ENCODE measurements around the gene YKT6.
A peak's percentile ranks its signal among the peaks of the same experiment; 100 is the strongest.

The YKT6 gene

DNA sequence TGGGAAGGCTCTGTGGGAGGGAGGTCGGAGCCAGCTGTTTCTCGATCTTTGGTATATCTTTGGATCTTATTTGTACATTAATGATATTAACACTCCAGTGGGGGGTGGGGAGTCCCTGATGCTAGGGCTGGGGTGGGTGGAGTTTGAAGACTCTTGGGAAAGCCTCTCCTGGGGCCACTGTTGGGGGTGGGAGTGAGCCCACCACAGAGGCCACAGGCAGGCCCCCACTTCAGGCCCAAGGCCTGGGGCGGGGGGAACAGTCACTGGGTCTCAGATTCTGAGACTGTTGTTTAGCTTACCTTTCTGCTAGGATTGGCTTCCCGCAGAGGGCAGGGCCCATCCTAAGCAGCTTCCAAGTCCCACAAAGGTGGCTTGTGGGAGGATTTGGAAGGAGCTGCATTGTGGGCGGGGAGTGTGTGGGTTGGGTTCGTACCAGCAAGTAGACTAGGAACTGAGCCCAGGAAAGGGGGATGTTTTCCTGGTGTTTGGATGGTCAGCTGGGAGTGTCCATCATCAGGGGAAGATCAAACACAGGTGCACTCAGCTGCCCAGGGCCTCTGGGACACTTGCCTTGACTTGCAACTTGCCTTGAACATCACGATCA, 11.9 kb downstream of the YKT6 start:
- POLR2A ChIA-PET: no interaction called here
- Histone ChIP-seq H3K27ac (ENCODE audit: extremely low read depth, low read depth, low read length) (no peak overlapping the region), H3K4me3 (ENCODE audit: low read depth, low read length) (no peak overlapping the region), H3K36me3 (ENCODE audit: control insufficient read depth in 2 of 2, insufficient read depth in 1 of 2, low read length in 2 of 2) (peaks cover 9 to 56% of the 10 kb centered on the region in 2 experiments; a peak in 2 of 3 replicates), H3K4me1 (ENCODE audit: control insufficient read depth, insufficient read depth, low read length) (no peaks in the 10 kb centered on the region), H3K9me3 (ENCODE audit: control insufficient read depth, insufficient read depth, low read depth, low read length) (no peaks in the 10 kb centered on the region)
- TF ChIP-seq ZSCAN16 (tag by site-specific recombination; IDR thresholded peaks at IDR 0.05): no peak
- TF ChIP-seq ZFHX2 (tag by site-specific recombination; conservative IDR thresholded peaks at IDR 0.05): peak; percentile 87
- peak; percentile 81 for TF ChIP-seq EGR2 (tag by site-specific recombination; IDR thresholded peaks at IDR 0.05; ENCODE audit: low read depth)
- CTCF ChIA-PET: interaction anchor here (1.1 to 3.3 kb wide), 4 partner anchors 11 to 79 kb away, joined by 3 to 13 read pairs (median 3); no protein-coding TSS in a partner anchor

DNA sequence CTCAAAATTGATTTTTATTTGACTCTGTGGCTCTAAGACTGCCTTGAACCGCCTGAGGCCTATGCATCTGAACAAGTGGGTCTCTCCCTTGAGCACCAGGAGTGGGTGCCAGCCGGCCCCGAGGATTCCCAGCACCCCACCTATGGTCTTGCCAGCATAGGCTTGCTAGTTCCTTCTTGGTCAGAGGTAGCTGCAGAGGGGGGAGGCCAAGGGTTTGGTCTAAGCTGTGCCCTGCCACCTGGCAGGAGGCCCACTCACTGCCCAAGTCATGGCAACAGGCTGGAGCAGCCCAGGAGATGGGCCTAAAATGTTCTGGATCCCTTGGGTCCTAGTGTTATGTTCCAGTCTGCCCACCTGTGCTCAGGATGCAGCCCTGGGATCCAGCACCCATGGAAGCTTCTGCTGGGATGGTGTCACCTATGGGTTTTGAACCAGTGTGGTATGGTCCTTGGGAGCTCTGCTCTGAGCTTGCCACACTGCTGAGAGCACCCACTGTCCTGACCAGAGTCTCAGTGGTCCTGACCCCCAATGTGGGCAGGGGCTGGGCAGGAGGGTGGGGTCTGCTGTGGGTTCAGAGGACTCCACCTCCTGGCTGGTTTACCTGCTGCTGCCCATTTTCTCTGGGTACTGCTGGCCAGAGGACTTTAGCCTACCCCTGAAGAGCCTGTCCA, 12.6 kb downstream of the YKT6 start:
- H3K4me3 ChIP-seq (ENCODE audit: low read depth, low read length): no peak overlapping the region
- ChIA-PET CTCF (interaction anchor here (1.2 to 3.3 kb wide), 3 partner anchors 11 to 79 kb away, joined by 3 to 13 read pairs (median 3); no protein-coding TSS in a partner anchor), POLR2A (interaction anchor here (1.7 kb wide), 1 partner anchor 13 kb away, joined by 4 read pairs; the partner anchor contains the start of gene YKT6)
- no peaks in the 10 kb centered on the region for H3K4me1 ChIP-seq (ENCODE audit: control insufficient read depth, insufficient read depth, low read length)
- H3K9me3 ChIP-seq (ENCODE audit: control insufficient read depth, insufficient read depth, low read depth, low read length): no peaks in the 10 kb centered on the region
- no peak overlapping the region for H3K27ac ChIP-seq (ENCODE audit: extremely low read depth, low read depth, low read length)
- peaks cover 7 to 49% of the 10 kb centered on the region in 2 experiments; a peak in 1 of 3 replicates for H3K36me3 ChIP-seq (ENCODE audit: control insufficient read depth in 2 of 2, insufficient read depth in 1 of 2, low read length in 2 of 2)
- TF ChIP-seq ZBTB48 (tag by site-specific recombination; IDR thresholded peaks at IDR 0.05): no peak
- TF ChIP-seq, protein P1, sequence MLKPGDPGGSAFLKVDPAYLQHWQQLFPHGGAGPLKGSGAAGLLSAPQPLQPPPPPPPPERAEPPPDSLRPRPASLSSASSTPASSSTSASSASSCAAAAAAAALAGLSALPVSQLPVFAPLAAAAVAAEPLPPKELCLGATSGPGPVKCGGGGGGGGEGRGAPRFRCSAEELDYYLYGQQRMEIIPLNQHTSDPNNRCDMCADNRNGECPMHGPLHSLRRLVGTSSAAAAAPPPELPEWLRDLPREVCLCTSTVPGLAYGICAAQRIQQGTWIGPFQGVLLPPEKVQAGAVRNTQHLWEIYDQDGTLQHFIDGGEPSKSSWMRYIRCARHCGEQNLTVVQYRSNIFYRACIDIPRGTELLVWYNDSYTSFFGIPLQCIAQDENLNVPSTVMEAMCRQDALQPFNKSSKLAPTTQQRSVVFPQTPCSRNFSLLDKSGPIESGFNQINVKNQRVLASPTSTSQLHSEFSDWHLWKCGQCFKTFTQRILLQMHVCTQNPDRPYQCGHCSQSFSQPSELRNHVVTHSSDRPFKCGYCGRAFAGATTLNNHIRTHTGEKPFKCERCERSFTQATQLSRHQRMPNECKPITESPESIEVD (tag by site-specific recombination; IDR thresholded peaks at IDR 0.05): no peak

DNA sequence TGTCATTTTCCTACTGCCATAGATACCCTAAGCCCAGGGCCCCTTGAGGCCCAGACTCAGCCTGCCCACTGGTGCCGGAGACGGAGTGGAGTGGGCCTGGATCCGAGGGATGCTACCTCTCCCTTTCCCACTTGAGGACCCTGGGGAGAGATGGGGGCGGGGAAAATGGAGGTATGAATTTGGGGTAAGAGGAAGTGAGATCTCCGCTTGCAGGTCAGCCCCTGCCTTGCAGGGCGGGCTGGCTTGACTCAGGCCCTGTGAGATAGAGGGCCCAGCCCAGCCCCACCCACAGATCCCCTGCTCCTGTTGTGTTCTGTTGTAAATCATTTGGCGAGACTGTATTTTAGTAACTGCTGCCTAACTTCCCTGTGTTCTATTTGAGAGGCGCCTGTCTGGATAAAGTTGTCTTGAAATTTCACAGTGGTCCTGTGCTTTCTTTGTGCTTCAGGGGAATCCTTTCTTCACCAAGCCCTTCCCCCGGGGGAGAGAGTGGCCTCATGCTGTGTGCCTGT, 13.2 kb downstream of the YKT6 start:
- peaks cover 3 to 43% of the 10 kb centered on the region in 2 experiments; a peak in 1 of 3 replicates for H3K36me3 ChIP-seq (ENCODE audit: control insufficient read depth in 2 of 2, insufficient read depth in 1 of 2, low read length in 2 of 2)
- ChIA-PET CTCF (interaction anchor here (1.0 to 3.3 kb wide), 7 partner anchors 8 to 351 kb away, joined by 3 to 13 read pairs (median 5); no protein-coding TSS in a partner anchor), POLR2A (interaction anchor here (1.7 kb wide), 1 partner anchor 13 kb away, joined by 4 read pairs; the partner anchor contains the start of gene YKT6)
- no peak overlapping the region for H3K27ac ChIP-seq (ENCODE audit: extremely low read depth, low read depth, low read length)
- H3K4me3 ChIP-seq (ENCODE audit: low read depth, low read length): no peak overlapping the region
- H3K9me3 ChIP-seq (ENCODE audit: control insufficient read depth, insufficient read depth, low read depth, low read length): no peaks in the 10 kb centered on the region
- no peaks in the 10 kb centered on the region for H3K4me1 ChIP-seq (ENCODE audit: control insufficient read depth, insufficient read depth, low read length)
- TF ChIP-seq ZNF473 (tag by site-specific recombination; IDR thresholded peaks at IDR 0.05): no peak
- no peak for TF ChIP-seq ZNF274 (IDR thresholded peaks at IDR 0.05; ENCODE audit: low read length)
- no peak for TF ChIP-seq ZNF274 (tag by site-specific recombination; IDR thresholded peaks at IDR 0.05; ENCODE audit: borderline replicate concordance)
- no peak for TF ChIP-seq PRDM1 (tag by site-specific recombination; IDR thresholded peaks at IDR 0.05)
- TF ChIP-seq ZBTB7A (tag by site-specific recombination; IDR thresholded peaks at IDR 0.05; ENCODE audit: low read depth): no peak
- no peak for TF ChIP-seq ZNF596 (tag by site-specific recombination; IDR thresholded peaks at IDR 0.05)
- TF ChIP-seq ZNF302 (tag by site-specific recombination; IDR thresholded peaks at IDR 0.05; ENCODE audit: low read depth): no peak
- no peak for TF ChIP-seq BCL11A (tag by site-specific recombination; IDR thresholded peaks at IDR 0.05; ENCODE audit: low read depth)
- no peak for TF ChIP-seq ZNF112 (tag by site-specific recombination; IDR thresholded peaks at IDR 0.05)
- no peak for TF ChIP-seq ZNF324 (tag by site-specific recombination; IDR thresholded peaks at IDR 0.05)
- TF ChIP-seq ZNF10 (tag by site-specific recombination; IDR thresholded peaks at IDR 0.05): no peak
- TF ChIP-seq SETDB1 (IDR thresholded peaks at IDR 0.05; ENCODE audit: insufficient read length, low read length): no peak
- no peak for TF ChIP-seq RBAK (tag by site-specific recombination; IDR thresholded peaks at IDR 0.05)
- TF ChIP-seq, protein P2, sequence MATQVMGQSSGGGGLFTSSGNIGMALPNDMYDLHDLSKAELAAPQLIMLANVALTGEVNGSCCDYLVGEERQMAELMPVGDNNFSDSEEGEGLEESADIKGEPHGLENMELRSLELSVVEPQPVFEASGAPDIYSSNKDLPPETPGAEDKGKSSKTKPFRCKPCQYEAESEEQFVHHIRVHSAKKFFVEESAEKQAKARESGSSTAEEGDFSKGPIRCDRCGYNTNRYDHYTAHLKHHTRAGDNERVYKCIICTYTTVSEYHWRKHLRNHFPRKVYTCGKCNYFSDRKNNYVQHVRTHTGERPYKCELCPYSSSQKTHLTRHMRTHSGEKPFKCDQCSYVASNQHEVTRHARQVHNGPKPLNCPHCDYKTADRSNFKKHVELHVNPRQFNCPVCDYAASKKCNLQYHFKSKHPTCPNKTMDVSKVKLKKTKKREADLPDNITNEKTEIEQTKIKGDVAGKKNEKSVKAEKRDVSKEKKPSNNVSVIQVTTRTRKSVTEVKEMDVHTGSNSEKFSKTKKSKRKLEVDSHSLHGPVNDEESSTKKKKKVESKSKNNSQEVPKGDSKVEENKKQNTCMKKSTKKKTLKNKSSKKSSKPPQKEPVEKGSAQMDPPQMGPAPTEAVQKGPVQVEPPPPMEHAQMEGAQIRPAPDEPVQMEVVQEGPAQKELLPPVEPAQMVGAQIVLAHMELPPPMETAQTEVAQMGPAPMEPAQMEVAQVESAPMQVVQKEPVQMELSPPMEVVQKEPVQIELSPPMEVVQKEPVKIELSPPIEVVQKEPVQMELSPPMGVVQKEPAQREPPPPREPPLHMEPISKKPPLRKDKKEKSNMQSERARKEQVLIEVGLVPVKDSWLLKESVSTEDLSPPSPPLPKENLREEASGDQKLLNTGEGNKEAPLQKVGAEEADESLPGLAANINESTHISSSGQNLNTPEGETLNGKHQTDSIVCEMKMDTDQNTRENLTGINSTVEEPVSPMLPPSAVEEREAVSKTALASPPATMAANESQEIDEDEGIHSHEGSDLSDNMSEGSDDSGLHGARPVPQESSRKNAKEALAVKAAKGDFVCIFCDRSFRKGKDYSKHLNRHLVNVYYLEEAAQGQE (tag by site-specific recombination; IDR thresholded peaks at IDR 0.05): no peak
- TF ChIP-seq ZNF558 (tag by site-specific recombination; IDR thresholded peaks at IDR 0.05): no peak

Measured in HEK293 (cell line).